ENCODE measurements around the gene PPP2R2D.
"Not testable (repeated sequence)": the region's sequence is repeated elsewhere in the genome, so short reads cannot be mapped to it uniquely, and the experiment has no call there.

The PPP2R2D gene

GRCh38 chr10:131983780-131984179 lies 83.0 kb downstream of the PPP2R2D start:
- peaks cover 38% of the 10 kb centered on the region for H3K4me1 ChIP-seq

GRCh38 chr10:131986851-131987250 lies 86.0 kb downstream of the PPP2R2D start:
- H3K4me3 ChIP-seq, H3K27ac ChIP-seq, H3K4me2 ChIP-seq, H3K27me3 ChIP-seq, H3K9ac ChIP-seq, H4K20me1 ChIP-seq: not testable (repeated sequence)
- H3K9me3 ChIP-seq: peaks cover 28% of the 10 kb centered on the region
- H3K36me3 ChIP-seq: peaks cover 15% of the 10 kb centered on the region; the same call in 1 of the 2 replicates
- peaks cover 17% of the 10 kb centered on the region for H3K4me1 ChIP-seq

More at GRCh38 chr10:131983780-131984179, 83.0 kb downstream of the PPP2R2D start:
- H3K9ac ChIP-seq: no peak overlapping the region
- H3K27me3 ChIP-seq: no peaks in the 10 kb centered on the region
- peaks cover 22% of the 10 kb centered on the region for H3K36me3 ChIP-seq
- no peak overlapping the region for H3K27ac ChIP-seq
- H3K9me3 ChIP-seq: peaks cover 28% of the 10 kb centered on the region
- no peak for TF ChIP-seq Cebpa-rat (IDR thresholded peaks at IDR 0.05)
- no peak overlapping the region for H3K4me3 ChIP-seq
- H4K20me1 ChIP-seq: peaks cover 28% of the 10 kb centered on the region
- peak overlapping the region; percentile 91; the same call in 1 of the 2 replicates for H3K4me2 ChIP-seq

GRCh38 chr10:131987301-131987700 lies 86.5 kb downstream of the PPP2R2D start:
- not testable (repeated sequence) for H3K9ac ChIP-seq, H4K20me1 ChIP-seq, H3K4me2 ChIP-seq, H3K27me3 ChIP-seq, H3K27ac ChIP-seq, H3K4me3 ChIP-seq
- Histone ChIP-seq H3K36me3 (peaks cover 15% of the 10 kb centered on the region; the same call in 1 of the 2 replicates), H3K4me1 (peaks cover 21% of the 10 kb centered on the region), H3K9me3 (peaks cover 28% of the 10 kb centered on the region)

GRCh38 chr10:131987786-131988185 lies 87.0 kb downstream of the PPP2R2D start:
- H3K36me3 ChIP-seq: peaks cover 15% of the 10 kb centered on the region; the same call in 1 of the 2 replicates

GRCh38 chr10:131991726-131992125 lies 90.9 kb downstream of the PPP2R2D start:
- Histone ChIP-seq H3K4me2 (no peak overlapping the region), H4K20me1 (no peaks in the 10 kb centered on the region), H3K9ac (no peak overlapping the region), H3K9me3 (peaks cover 6% of the 10 kb centered on the region), H3K27me3 (no peaks in the 10 kb centered on the region), H3K4me1 (peaks cover 18% of the 10 kb centered on the region), H3K4me3 (no peak overlapping the region), H3K27ac (no peak overlapping the region), H3K36me3 (0 out of 2 replicates have a peak, but pooled peaks cover 6% of the 10 kb centered on the region)
- no peak for TF ChIP-seq Cebpa-rat (IDR thresholded peaks at IDR 0.05)

More at GRCh38 chr10:131987786-131988185, 87.0 kb downstream of the PPP2R2D start:
- H3K4me1 ChIP-seq: peaks cover 22% of the 10 kb centered on the region
- H3K4me2 ChIP-seq, H3K27ac ChIP-seq, H3K9ac ChIP-seq, H3K4me3 ChIP-seq, H3K27me3 ChIP-seq, H4K20me1 ChIP-seq: not testable (repeated sequence)
- peaks cover 28% of the 10 kb centered on the region for H3K9me3 ChIP-seq

- Histone ChIP-seq H4K20me1 (no peaks in the 10 kb centered on the region), H3K27me3 (no peaks in the 10 kb centered on the region), H3K4me3 (no peak overlapping the region), H3K4me2 (peak overlapping the region; percentile 52; the same call in 1 of the 2 replicates), H3K27ac (no peak overlapping the region), H3K36me3 (no peaks in the 10 kb centered on the region), H3K9ac (no peak overlapping the region), H3K4me1 (peaks cover 33% of the 10 kb centered on the region), H3K9me3 (no peaks in the 10 kb centered on the region)
- no peak for TF ChIP-seq Cebpa-rat (IDR thresholded peaks at IDR 0.05)
Observed at GRCh38 chr10:131993275-131993674, 92.5 kb downstream of the PPP2R2D start.

- H3K4me2 ChIP-seq: no peak overlapping the region
- no peak for TF ChIP-seq Cebpa-rat (IDR thresholded peaks at IDR 0.05)
- H3K4me1 ChIP-seq: peaks cover 33% of the 10 kb centered on the region
- H3K27ac ChIP-seq: no peak overlapping the region
- no peaks in the 10 kb centered on the region for H3K9me3 ChIP-seq
- no peaks in the 10 kb centered on the region for H3K27me3 ChIP-seq
- no peaks in the 10 kb centered on the region for H3K36me3 ChIP-seq
- H4K20me1 ChIP-seq: no peaks in the 10 kb centered on the region
- H3K4me3 ChIP-seq: no peak overlapping the region
- H3K9ac ChIP-seq: no peak overlapping the region
Observed at GRCh38 chr10:131994435-131994834, 93.6 kb downstream of the PPP2R2D start.

- H3K36me3 ChIP-seq: no peaks in the 10 kb centered on the region
- peak overlapping the region; percentile 35 for H3K4me2 ChIP-seq
- TF ChIP-seq Cebpa-rat (IDR thresholded peaks at IDR 0.05): no peak
- peaks cover 33% of the 10 kb centered on the region for H3K4me1 ChIP-seq
- no peaks in the 10 kb centered on the region for H3K9me3 ChIP-seq
- H3K27me3 ChIP-seq: no peaks in the 10 kb centered on the region
- no peaks in the 10 kb centered on the region for H4K20me1 ChIP-seq
- no peak overlapping the region for H3K9ac ChIP-seq
- no peak overlapping the region for H3K27ac ChIP-seq
- H3K4me3 ChIP-seq: no peak overlapping the region
Observed at GRCh38 chr10:131996466-131997365, 95.9 kb downstream of the PPP2R2D start.

- Histone ChIP-seq H3K4me3 (no peak overlapping the region), H3K27ac (no peak overlapping the region), H3K36me3 (no peaks in the 10 kb centered on the region), H4K20me1 (no peaks in the 10 kb centered on the region), H3K4me1 (peaks cover 27% of the 10 kb centered on the region), H3K9me3 (no peaks in the 10 kb centered on the region), H3K9ac (no peak overlapping the region), H3K27me3 (no peaks in the 10 kb centered on the region), H3K4me2 (peak overlapping the region; percentile 35)
- TF ChIP-seq Cebpa-rat (IDR thresholded peaks at IDR 0.05): no peak
Observed at GRCh38 chr10:131997366-131998049, 96.7 kb downstream of the PPP2R2D start.

All from BLaER1 (cell line).